Upper lobe of right lung (tissue), 1 donor: Measurements from ENCODE around the gene ABHD17B. TPM values are rescaled to one million over a fixed set of nuclear protein-coding genes. Genes with fewer than 3 reads are reported as not detected.

Source experiments
- ATAC-seq: fragments of 200-7000 bp; cut with Tn5 transposase; one replicate; pipeline ENCODE4 v1.9.1; 2020; ENCODE audit warnings: mild to moderate bottlenecking, moderate library complexity
- DNase-seq: peaks from one replicate; pipeline ENCODE4 v3.0.0-alpha.2; 2020
- H3K27ac ChIP-seq: fragments of 200-600 bp; one replicate; pipeline ENCODE4 v1.8.0; 2022
- H3K27me3 ChIP-seq: fragments of 200-600 bp; one replicate; pipeline ENCODE4 v1.8.0; 2022; ENCODE audit warnings: mild to moderate bottlenecking
- H3K36me3 ChIP-seq: fragments of 200-600 bp; one replicate; pipeline ENCODE4 v1.8.0; 2022
- H3K4me1 ChIP-seq: fragments of 200-600 bp; one replicate; pipeline ENCODE4 v1.8.0; 2022
- H3K4me3 ChIP-seq: fragments of 200-600 bp; one replicate; pipeline ENCODE4 v1.8.0; 2022; ENCODE audit warnings: mild to moderate bottlenecking
- H3K9me3 ChIP-seq: fragments of 200-600 bp; one replicate; pipeline ENCODE4 v1.8.0; 2022
- CTCF ChIP-seq: fragments of 200-600 bp; IDR thresholded peaks from one replicate; pipeline ENCODE4 v1.8.0; 2022; ENCODE audit warnings: antibody characterized with exemption
- intact Hi-C: fragments of 100-400 bp; cut with DNase I; formaldehyde crosslinking; loops from one replicate; pipeline ENCODE4 v1.11.0; 2022
- total RNA-seq: library from RNA; stranded (reverse); fragmentation: NEBNext Ultra II Directional; extraction: Animal tissue kit (Norgen Biotek cat#: 25700); gene quantifications from one replicate; pipeline ENCODE4 v1.2.1, GENCODE V29; 2021
- donor health status: DM: no; HTN: yes; CAD: no; lungs with severe emphysema.

ABHD17B gene
- total RNA-seq, 1 donor from 2014 or later = 14.3 TPM

- no peaks in the 10 kb centered on the region for H3K4me1 ChIP-seq
- DNase-seq (no peak), ATAC-seq (no peak)
- no peaks in the 10 kb centered on the region for H3K36me3 ChIP-seq
- H3K27ac ChIP-seq = no peak overlapping the region
- no peaks in the 10 kb centered on the region for H3K9me3 ChIP-seq
- no peak overlapping the region for H3K4me3 ChIP-seq
- no peak for TF ChIP-seq CTCF
- intact Hi-C loops = no loop called here
- H3K27me3 ChIP-seq = no peaks in the 10 kb centered on the region
Measured at GRCh38 chr9:71941060-71941568, 30.1 kb upstream of the ABHD17B start.

GRCh38 chr9:71937898-71938297 lies 26.9 kb upstream of the ABHD17B start:
- Histone ChIP-seq H3K4me1 (no peaks in the 10 kb centered on the region), H3K9me3 (no peaks in the 10 kb centered on the region), H3K4me3 (no peak overlapping the region), H3K27ac (no peak overlapping the region), H3K36me3 (no peaks in the 10 kb centered on the region), H3K27me3 (no peaks in the 10 kb centered on the region)
- TF ChIP-seq CTCF = no peak
- intact Hi-C loops = no loop called here
- DNase-seq = no peak
- ATAC-seq = no peak

GRCh38 chr9:71937070-71937625 lies 26.2 kb upstream of the ABHD17B start:
- H3K27me3 ChIP-seq = no peaks in the 10 kb centered on the region
- H3K4me3 ChIP-seq = no peak overlapping the region
- DNase-seq = no peak
- TF ChIP-seq CTCF = no peak
- no peaks in the 10 kb centered on the region for H3K4me1 ChIP-seq
- no peaks in the 10 kb centered on the region for H3K36me3 ChIP-seq
- H3K27ac ChIP-seq = no peak overlapping the region
- intact Hi-C loops = no loop called here
- no peak for ATAC-seq
- H3K9me3 ChIP-seq = no peaks in the 10 kb centered on the region

- no peak for TF ChIP-seq CTCF
- no peak for DNase-seq
- Histone ChIP-seq H3K4me3 (no peak overlapping the region), H3K36me3 (no peaks in the 10 kb centered on the region), H3K27me3 (no peaks in the 10 kb centered on the region), H3K4me1 (no peaks in the 10 kb centered on the region), H3K9me3 (no peaks in the 10 kb centered on the region), H3K27ac (no peak overlapping the region)
- ATAC-seq = no peak
- intact Hi-C loops = no loop called here
Measured at GRCh38 chr9:71936066-71936465, 25.1 kb upstream of the ABHD17B start.

- DNase-seq (no peak), ATAC-seq (no peak)
- no peaks in the 10 kb centered on the region for H3K9me3 ChIP-seq
Measured at GRCh38 chr9:71931166-71931565, 20.2 kb upstream of the ABHD17B start.

More at GRCh38 chr9:71931166-71931565, 20.2 kb upstream of the ABHD17B start:
- H3K4me1 ChIP-seq = no peaks in the 10 kb centered on the region
- no peak overlapping the region for H3K27ac ChIP-seq
- intact Hi-C loops = no loop called here
- no peak overlapping the region for H3K4me3 ChIP-seq
- no peak for TF ChIP-seq CTCF
- no peaks in the 10 kb centered on the region for H3K36me3 ChIP-seq
- no peaks in the 10 kb centered on the region for H3K27me3 ChIP-seq
